ENCODE measurements around the gene TRMT6.

The TRMT6 gene

DNA sequence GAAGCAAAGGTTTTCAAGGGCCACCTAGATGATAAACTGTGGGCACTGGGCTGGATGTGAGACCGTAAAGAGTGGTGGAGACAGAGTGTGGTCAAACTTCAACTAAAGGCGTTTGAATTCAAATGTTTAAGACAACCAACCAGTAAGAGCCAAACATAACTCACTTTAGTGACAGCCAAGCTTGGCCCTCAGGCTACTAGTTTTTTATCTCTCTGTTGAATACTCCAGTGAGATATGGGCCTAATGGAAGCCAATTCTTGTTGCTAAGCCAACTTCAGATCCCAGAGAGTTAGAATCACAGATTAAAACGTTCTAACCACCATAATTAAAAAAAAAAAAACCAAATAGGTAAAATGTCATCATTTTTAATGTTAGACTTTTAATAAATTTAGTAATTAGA is 57.3 kb downstream of the TRMT6 start:
- no peak for DNase-seq
- no peak overlapping the region for H3K27ac ChIP-seq
- H3K27me3 ChIP-seq (replicated peaks), result no peaks in the 10 kb centered on the region
- TF ChIP-seq CTCF (IDR thresholded peaks at IDR 0.05; ENCODE audit: low read depth, low read length, missing control alignments), result no peak
- H3K4me3 ChIP-seq (ENCODE audit: low read depth, low read length), result no peak overlapping the region
- in situ Hi-C loops (cut with HindIII; ENCODE audit: low pct_ligation_motif_present, low sequenced_read_pairs), result no loop called here
- H3K36me3 ChIP-seq (replicated peaks), result no peaks in the 10 kb centered on the region

DNA sequence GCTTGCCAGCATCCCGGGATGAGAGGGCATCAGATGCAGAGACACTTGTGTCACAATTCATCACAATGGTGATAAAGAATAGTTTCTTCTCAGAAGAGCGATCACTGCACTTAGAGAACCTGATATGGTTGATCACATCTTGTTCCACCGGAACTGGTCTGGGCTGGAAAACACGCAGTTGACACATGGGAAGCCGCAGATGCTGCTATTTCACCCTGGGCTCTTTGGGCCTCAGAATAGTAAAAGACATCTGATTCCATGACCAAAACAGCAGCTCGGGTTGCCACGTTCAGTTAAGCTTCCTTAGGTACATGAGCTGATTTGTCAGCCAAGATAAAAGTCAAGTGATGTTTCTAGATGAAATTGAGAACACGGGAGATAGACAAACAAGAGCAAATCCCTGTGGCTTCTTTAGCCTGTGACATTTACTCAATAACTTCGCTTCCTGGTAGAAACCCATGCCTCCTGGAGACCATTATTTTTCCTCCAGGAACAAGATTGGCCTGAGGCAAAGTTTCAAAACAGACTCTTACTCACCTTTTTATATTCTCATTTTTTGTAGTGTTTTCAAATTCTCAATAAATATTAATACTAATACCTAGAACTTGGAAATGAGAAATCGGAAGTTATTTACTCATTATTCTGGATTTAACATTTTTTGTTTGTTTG is 59.4 kb downstream of the TRMT6 start:
- Histone ChIP-seq H3K27ac (no peak overlapping the region), H3K27me3 (replicated peaks) (no peaks in the 10 kb centered on the region), H3K4me3 (ENCODE audit: low read depth, low read length) (no peak overlapping the region), H3K36me3 (replicated peaks) (no peaks in the 10 kb centered on the region)
- DNase-seq, result no peak
- in situ Hi-C loops (cut with HindIII; ENCODE audit: low pct_ligation_motif_present, low sequenced_read_pairs), result no loop called here
- no peak for TF ChIP-seq CTCF (IDR thresholded peaks at IDR 0.05; ENCODE audit: low read depth, low read length, missing control alignments)

DNA sequence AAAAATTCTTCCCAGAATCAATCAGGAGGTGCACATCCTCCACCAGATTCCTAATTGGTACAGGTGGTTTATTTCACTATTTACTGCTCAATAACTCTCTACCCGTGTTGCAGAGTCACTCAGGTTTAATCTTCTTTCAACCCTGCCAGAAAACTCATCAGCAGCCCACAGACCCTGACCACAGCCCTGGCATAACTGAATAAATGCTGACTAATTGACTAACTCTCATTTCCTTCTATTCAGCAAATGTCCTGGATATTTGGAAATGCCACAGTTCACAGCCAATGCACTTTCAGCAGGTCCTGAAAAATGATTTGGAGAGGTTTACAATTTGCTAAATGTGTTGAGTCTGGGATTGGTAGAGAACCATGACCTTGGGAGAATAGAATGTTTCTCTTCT is 62.3 kb downstream of the TRMT6 start:
- in situ Hi-C loops (cut with HindIII; ENCODE audit: low pct_ligation_motif_present, low sequenced_read_pairs), result no loop called here
- Histone ChIP-seq H3K27me3 (replicated peaks) (no peaks in the 10 kb centered on the region), H3K27ac (no peak overlapping the region), H3K4me3 (ENCODE audit: low read depth, low read length) (no peak overlapping the region), H3K36me3 (replicated peaks) (no peaks in the 10 kb centered on the region)
- DNase-seq, result no peak
- TF ChIP-seq CTCF (IDR thresholded peaks at IDR 0.05; ENCODE audit: low read depth, low read length, missing control alignments), result no peak

DNA sequence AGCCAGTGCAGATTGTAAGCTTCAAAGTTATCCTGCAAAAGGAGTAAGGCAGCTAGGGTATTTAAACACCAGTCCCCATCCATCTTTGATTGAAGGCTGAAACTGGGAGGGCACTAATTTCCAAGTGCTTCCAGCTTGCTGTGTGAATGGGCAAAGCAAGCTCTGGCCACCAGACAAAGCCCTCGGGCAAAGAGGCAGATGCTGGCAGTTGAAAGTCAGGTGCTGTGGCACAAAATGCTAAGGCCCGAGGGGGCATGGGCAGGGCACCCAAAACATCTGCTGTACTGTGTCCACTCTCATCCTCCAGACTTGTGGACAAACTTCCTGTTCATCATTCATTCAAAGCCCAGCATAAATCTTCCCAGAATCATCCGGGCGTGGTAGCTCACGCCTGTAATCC is 62.9 kb downstream of the TRMT6 start:
- Histone ChIP-seq H3K36me3 (replicated peaks) (no peaks in the 10 kb centered on the region), H3K27ac (no peak overlapping the region), H3K27me3 (replicated peaks) (no peaks in the 10 kb centered on the region), H3K4me3 (ENCODE audit: low read depth, low read length) (no peak overlapping the region)
- in situ Hi-C loops (cut with HindIII; ENCODE audit: low pct_ligation_motif_present, low sequenced_read_pairs), result no loop called here
- TF ChIP-seq CTCF (IDR thresholded peaks at IDR 0.05; ENCODE audit: low read depth, low read length, missing control alignments), result no peak
- DNase-seq, result no peak
